Activated naive CD8-positive, alpha-beta T cell treated with anti-CD3 and anti-CD28 coated beads, Interleukin-2, amount 50 U/mL, for 16 hours (primary cell): Measurements from ENCODE around the gene THOC5.

Experiments used
- DNase-seq: peaks from one replicate; pipeline ENCODE4 v3.0.0-alpha.2; 2020; ENCODE audit warnings: low read depth, low spot score

THOC5 gene

DNA sequence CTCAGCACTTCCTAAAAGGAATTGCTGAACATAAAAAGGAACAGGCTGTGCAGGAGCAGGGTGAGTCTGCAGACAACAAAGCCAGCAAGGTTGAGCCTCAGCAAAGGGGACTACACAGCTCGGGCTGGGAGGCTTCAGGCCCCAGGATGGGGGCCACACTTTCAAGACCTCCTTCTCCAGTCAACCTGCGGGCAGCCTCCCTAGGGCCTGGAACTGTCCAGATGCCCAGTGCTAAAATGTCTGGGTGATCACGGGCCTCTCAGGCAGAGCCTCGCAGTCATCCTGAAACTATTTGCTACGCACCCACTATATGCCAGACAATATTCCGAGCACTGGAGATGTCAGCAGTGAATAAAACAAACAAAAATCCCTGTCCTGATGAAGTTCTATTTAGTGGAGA, 77.4 kb downstream of the THOC5 start:
- DNase-seq = no peak

- DNase-seq = no peak
These were observed 78.0 kb downstream of the THOC5 start for GRCh38 chr22:29475550-29475949.

- DNase-seq = no peak
These were observed 80.6 kb downstream of the THOC5 start for GRCh38 chr22:29473001-29473400.

DNA sequence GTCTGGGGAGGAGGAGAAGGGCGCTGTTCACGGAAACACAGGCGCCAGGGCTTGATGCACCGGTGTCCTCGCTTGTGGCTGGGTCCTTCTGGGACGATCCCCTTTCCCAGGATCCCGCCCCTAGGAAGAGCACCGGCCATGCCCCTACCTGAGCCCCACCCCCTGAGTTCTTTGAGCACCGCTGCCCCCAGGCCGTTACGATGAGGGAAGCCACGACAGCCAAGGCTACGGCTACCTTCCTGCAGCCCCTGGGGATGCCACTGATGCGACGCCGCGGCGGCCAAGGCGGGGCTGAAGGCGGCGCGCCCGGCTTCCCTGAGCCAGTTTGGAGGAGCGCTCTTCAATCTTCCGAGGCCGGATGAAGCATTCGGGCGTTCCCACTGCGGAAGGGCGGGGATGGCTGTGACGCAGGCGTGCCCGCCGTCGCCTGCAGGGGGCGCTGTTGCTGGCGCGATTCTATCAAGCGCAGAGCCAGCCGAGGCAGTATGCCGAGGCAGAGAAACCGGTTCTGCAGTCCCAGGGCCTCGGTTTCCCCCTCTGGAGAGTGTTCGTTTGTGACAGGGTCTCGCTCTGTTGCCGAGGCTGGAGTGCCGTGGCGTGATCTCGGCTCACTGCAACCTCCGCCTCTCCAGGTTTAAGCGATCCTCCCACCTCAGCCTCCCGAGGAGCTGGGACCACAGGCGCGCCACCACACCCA, 83.2 kb downstream of the THOC5 start:
- peak; percentile 52 for DNase-seq

- DNase-seq = no peak
These were observed 83.8 kb downstream of the THOC5 start for GRCh38 chr22:29469755-29470154.

DNA sequence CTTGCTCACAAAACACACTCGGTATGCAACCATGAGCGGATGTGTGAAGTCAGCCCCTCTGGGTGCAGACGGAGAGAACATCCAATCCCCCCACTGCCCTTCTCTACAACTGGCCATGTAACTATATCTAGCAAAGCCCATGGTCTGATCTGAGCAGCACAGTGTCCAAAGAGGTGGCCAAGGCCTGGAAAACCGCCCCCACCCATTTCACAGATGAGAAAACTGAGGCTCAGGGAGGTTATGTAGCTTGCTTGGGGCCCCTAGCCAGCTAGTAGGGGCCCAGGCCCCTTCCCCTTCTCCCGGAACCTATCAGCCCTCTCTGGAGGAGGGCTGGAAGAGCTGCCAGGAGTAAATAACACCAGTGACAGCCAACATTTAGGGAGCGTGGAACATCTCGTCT, 89.0 kb downstream of the THOC5 start:
- no peak for DNase-seq

DNA sequence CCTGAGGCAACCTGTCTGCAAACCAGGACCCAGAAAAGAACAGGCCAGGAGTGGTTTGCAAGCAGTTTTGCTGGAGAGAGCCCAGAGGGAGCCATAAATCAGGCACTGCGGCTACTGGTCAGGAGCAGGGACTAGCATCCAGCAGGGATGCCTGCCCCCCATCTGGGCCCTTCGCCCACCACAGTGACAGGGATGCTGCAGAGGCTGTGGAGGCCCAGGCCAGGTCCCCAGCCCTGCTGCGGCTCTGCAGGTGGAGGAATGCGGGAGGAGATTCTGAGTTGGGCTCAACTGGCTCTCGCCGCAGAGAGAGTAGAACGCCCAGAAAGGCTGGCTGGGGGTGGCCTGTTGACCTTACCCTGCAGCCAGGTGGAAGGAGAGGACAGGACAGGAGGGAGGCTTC, 89.9 kb downstream of the THOC5 start:
- no peak for DNase-seq

GRCh38 chr22:29461263-29461662, 92.3 kb downstream of the THOC5 start:
- DNase-seq = no peak

DNA sequence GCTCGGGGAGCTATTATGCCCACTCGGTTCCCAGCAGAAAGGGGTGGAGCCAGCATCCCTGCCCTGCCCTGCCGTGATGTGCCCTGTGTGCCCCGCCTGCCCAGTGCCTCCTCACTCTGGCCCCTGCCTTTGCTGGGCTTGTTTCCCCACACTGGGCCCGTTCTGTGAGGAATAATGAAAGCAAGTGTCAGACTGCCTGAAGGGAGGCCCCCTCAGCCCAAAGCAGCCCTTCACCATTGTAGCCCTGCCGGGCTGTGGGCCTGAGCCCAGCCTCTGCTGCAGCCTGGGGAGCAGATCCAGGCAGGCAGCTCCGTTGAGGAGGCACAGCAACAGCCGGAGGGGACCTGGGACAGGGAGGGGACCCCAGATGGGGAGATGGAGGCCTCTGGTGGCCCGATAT, 93.8 kb downstream of the THOC5 start:
- DNase-seq = no peak

DNA sequence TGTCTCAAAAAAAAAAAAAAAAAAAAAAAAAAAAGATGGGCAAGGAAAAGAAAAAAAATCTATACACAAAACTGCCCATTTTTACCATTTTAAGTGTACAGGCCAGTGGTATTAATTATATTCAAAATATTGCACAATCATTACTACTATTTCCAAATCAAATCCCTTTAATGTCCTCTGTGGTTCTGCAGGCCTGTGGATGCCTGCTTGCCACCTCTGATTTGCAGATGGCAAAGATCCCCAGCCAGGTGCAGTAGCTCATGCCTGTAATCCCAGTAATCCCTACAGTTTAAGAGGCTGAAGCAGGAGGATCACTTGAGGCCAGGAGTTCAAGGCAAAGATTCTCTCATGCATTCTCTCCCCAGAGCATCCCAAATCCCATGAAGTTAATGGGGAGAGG, 95.0 kb downstream of the THOC5 start:
- DNase-seq = no peak

- no peak for DNase-seq
These were observed 95.8 kb downstream of the THOC5 start for GRCh38 chr22:29457730-29458129.

GRCh38 chr22:29456211-29456671, 97.3 kb downstream of the THOC5 start:
- no peak for DNase-seq
